HEK293 (cell line): ENCODE measurements around the gene CLCN1.

Source experiments
- ATF2 ChIP-seq: fragments of 450-650 bp; formaldehyde crosslinking; IDR thresholded peaks from 2 replicates; pipeline ENCODE4 v1.5.1; 2016; ENCODE audit warnings: missing biosample characterization, missing genetic modification characterization, low read depth
- YY1 ChIP-seq: fragments of 450-650 bp; formaldehyde crosslinking; IDR thresholded peaks from 2 replicates; pipeline ENCODE4 v1.5.1; 2018; ENCODE audit warnings: missing biosample characterization, missing genetic modification characterization
- ZNF23 ChIP-seq: fragments of 450-650 bp; formaldehyde crosslinking; IDR thresholded peaks from 2 replicates; pipeline ENCODE4 v1.5.1; 2016; ENCODE audit warnings: missing biosample characterization, missing genetic modification characterization, borderline replicate concordance
- ZNF514 ChIP-seq: fragments of 450-650 bp; formaldehyde crosslinking; IDR thresholded peaks from 2 replicates; pipeline ENCODE4 v1.5.1; 2016; ENCODE audit warnings: missing biosample characterization, missing genetic modification characterization

- no peak for TF ChIP-seq ATF2
- no peak for TF ChIP-seq ZNF514
- no peak for TF ChIP-seq YY1 (tag by site-specific recombination)
- no peak for TF ChIP-seq ZNF23 (tag by site-specific recombination)
These were observed 60.5 kb downstream of the CLCN1 start for GRCh38 chr7:143376396-143376795.
